Neural cell (in vitro differentiated cells): ENCODE measurements around the gene NTMT1. TPM values are rescaled to one million over a fixed set of nuclear protein-coding genes. Genes with fewer than 3 reads are reported as not detected.

Source experiments
- H2AFZ ChIP-seq: fragments of 200-600, 300-800 bp; sonication (generic), shearing (Covaris generic); 2 replicates; pipeline ENCODE4 v1.6.0; 2014; ENCODE audit warnings: low read depth, mild to moderate bottlenecking, antibody characterized with exemption, low read length, moderate library complexity
- H3F3A ChIP-seq: fragments of 200-600 bp; shearing (Covaris generic); 2 replicates; pipeline ENCODE4 v1.6.1; 2016; ENCODE audit warnings: mild to moderate bottlenecking, moderate library complexity, mixed read lengths, antibody characterized with exemption, low read length; ENCODE audit not compliant: insufficient read depth, poor library complexity, severe bottlenecking
- H3K27ac ChIP-seq: fragments of 200-600, 300-800 bp; sonication (generic), shearing (Covaris generic); 2 replicates; pipeline ENCODE4 v1.5.1; 2014; ENCODE audit warnings: mild to moderate bottlenecking, low read length, moderate library complexity
- H3K27me3 ChIP-seq: fragments of 300-800, 200-600 bp; sonication (generic), shearing (Covaris generic); 2 replicates; pipeline ENCODE4 v1.6.0; 2014; ENCODE audit warnings: mild to moderate bottlenecking, low read depth, low read length, moderate library complexity; ENCODE audit not compliant: insufficient read depth
- H3K36me3 ChIP-seq: fragments of 300-800, 200-600 bp; sonication (generic), shearing (Covaris generic); 2 replicates; pipeline ENCODE4 v1.5.1; 2014; ENCODE audit warnings: mild to moderate bottlenecking, antibody characterized with exemption, low read length, moderate library complexity; ENCODE audit not compliant: insufficient read depth
- H3K4me2 ChIP-seq: fragments of 300-800, 200-600 bp; sonication (generic), shearing (Covaris generic); 2 replicates; pipeline ENCODE4 v1.6.0; 2014; ENCODE audit warnings: mild to moderate bottlenecking, low read length
- H3K4me3 ChIP-seq: fragments of 300-800, 200-600 bp; sonication (generic), shearing (Covaris generic); 2 replicates; pipeline ENCODE4 v1.5.1; 2014; ENCODE audit warnings: mild to moderate bottlenecking, low read length, moderate library complexity
- H3K79me2 ChIP-seq: fragments of 200-600 bp; shearing (Covaris generic); replicated peaks from 2 replicates; pipeline ENCODE4 v1.6.0; 2014; ENCODE audit warnings: mild to moderate bottlenecking, low read length, moderate library complexity; ENCODE audit not compliant: insufficient read depth
- H3K9ac ChIP-seq: fragments of 300-800, 200-600 bp; sonication (generic), shearing (Covaris generic); 2 replicates; pipeline ENCODE4 v1.6.1; 2016; ENCODE audit warnings: mild to moderate bottlenecking, low read length, mixed read lengths
- H3K9me2 ChIP-seq: fragments of 200-600 bp; shearing (Covaris generic); 2 replicates; pipeline ENCODE4 v1.6.1; 2016; ENCODE audit warnings: mild to moderate bottlenecking, low read length, mixed read lengths; ENCODE audit not compliant: insufficient read depth
- H3K9me3 ChIP-seq: fragments of 200-600, 300-800 bp; sonication (generic), shearing (Covaris generic); 2 replicates; pipeline ENCODE4 v1.6.1; 2016; ENCODE audit warnings: mild to moderate bottlenecking, mixed run types, low read length, moderate library complexity, mixed read lengths
- H4K20me1 ChIP-seq: fragments of 200-600 bp; shearing (Covaris generic); 2 replicates; pipeline ENCODE4 v1.6.1; 2016; ENCODE audit warnings: mild to moderate bottlenecking, mixed run types; ENCODE audit not compliant: insufficient read depth
- EP300 ChIP-seq: fragments of 450-650 bp; conservative IDR thresholded peaks from 2 replicates; pipeline ENCODE4 v1.6.1; 2014; ENCODE audit warnings: antibody characterized with exemption, mild to moderate bottlenecking, moderate library complexity; ENCODE audit not compliant: poor library complexity, severe bottlenecking
- EZH2 ChIP-seq: fragments of 200-600, 300-800 bp; shearing (Covaris generic), sonication (generic); IDR thresholded peaks from 2 replicates; pipeline ENCODE4 v1.6.1; 2014; ENCODE audit warnings: antibody characterized with exemption, low read length, borderline replicate concordance, mild to moderate bottlenecking; ENCODE audit not compliant: insufficient read depth, poor library complexity, severe bottlenecking
- MXI1 ChIP-seq: fragments of 450-650 bp; conservative IDR thresholded peaks from 2 replicates; pipeline ENCODE4 v1.6.1; 2014; ENCODE audit warnings: antibody characterized with exemption, mild to moderate bottlenecking; ENCODE audit not compliant: poor library complexity, severe bottlenecking
- POLR2AphosphoS5 ChIP-seq: IDR thresholded peaks from 2 replicates; pipeline ENCODE4 v1.6.1; 2012
- RAD21 ChIP-seq: fragments of 450-650 bp; conservative IDR thresholded peaks from 2 replicates; pipeline ENCODE4 v1.6.1; 2014; ENCODE audit warnings: antibody characterized with exemption, mild to moderate bottlenecking, moderate library complexity
- SMC3 ChIP-seq: fragments of 450-650 bp; conservative IDR thresholded peaks from 2 replicates; pipeline ENCODE4 v1.6.1; 2014; ENCODE audit warnings: antibody characterized with exemption, mild to moderate bottlenecking, moderate library complexity; ENCODE audit not compliant: poor library complexity
- TAF1 ChIP-seq: IDR thresholded peaks from 2 replicates; pipeline ENCODE4 v1.6.1; 2012; ENCODE audit warnings: low read depth
- polyA plus RNA-seq: library from polyadenylated mRNA; depleted of rRNA; stranded (reverse); fragments of >200 nt; gene quantifications from 2 replicates; pipeline ENCODE4 v1.2.3, GENCODE V29; 2014
- TF ChIP-seq, protein P1 (sequence below): IDR thresholded peaks from 2 replicates; pipeline ENCODE4 v1.6.1; 2012; ENCODE audit warnings: borderline replicate concordance
- TF ChIP-seq, protein P2 (sequence below): fragments of 450-650 bp; IDR thresholded peaks from 2 replicates; pipeline ENCODE4 v1.5.1; 2014; ENCODE audit warnings: antibody characterized with exemption, mild to moderate bottlenecking, moderate library complexity; ENCODE audit not compliant: poor library complexity, severe bottlenecking

NTMT1 gene
- polyA plus RNA-seq, 1 donor from 2014 or later, result 35.9 TPM

DNA sequence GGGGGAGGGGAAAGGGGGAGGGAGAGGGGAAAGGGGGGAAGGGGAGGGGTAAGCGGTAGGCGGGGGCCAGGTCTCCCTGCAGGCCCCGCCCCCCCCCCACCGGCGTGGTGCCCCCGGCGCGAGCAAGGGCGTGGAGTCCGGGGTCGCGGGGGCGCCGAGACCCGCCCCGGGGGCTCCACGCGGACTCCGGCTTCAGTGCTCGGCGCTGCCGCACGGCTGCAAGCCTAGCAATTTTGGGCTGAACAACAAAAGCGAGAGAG lies 15.8 kb upstream of the NTMT1 start:
- Histone ChIP-seq H3K79me2 (no peaks in the 10 kb centered on the region), H3K4me2 (no peak overlapping the region), H4K20me1 (no peaks in the 10 kb centered on the region), H3K9me3 (no peaks in the 10 kb centered on the region), H3K36me3 (no peaks in the 10 kb centered on the region), H3K27me3 (no peaks in the 10 kb centered on the region), H3K4me3 (peak overlapping the region; percentile 52), H3K27ac (no peak overlapping the region), H3F3A (no peaks in the 10 kb centered on the region), H3K9ac (no peak overlapping the region), H3K9me2 (no peaks in the 10 kb centered on the region), H2AFZ (no peak overlapping the region)
- no peak for TF ChIP-seq MXI1
- TF ChIP-seq, protein P1, sequence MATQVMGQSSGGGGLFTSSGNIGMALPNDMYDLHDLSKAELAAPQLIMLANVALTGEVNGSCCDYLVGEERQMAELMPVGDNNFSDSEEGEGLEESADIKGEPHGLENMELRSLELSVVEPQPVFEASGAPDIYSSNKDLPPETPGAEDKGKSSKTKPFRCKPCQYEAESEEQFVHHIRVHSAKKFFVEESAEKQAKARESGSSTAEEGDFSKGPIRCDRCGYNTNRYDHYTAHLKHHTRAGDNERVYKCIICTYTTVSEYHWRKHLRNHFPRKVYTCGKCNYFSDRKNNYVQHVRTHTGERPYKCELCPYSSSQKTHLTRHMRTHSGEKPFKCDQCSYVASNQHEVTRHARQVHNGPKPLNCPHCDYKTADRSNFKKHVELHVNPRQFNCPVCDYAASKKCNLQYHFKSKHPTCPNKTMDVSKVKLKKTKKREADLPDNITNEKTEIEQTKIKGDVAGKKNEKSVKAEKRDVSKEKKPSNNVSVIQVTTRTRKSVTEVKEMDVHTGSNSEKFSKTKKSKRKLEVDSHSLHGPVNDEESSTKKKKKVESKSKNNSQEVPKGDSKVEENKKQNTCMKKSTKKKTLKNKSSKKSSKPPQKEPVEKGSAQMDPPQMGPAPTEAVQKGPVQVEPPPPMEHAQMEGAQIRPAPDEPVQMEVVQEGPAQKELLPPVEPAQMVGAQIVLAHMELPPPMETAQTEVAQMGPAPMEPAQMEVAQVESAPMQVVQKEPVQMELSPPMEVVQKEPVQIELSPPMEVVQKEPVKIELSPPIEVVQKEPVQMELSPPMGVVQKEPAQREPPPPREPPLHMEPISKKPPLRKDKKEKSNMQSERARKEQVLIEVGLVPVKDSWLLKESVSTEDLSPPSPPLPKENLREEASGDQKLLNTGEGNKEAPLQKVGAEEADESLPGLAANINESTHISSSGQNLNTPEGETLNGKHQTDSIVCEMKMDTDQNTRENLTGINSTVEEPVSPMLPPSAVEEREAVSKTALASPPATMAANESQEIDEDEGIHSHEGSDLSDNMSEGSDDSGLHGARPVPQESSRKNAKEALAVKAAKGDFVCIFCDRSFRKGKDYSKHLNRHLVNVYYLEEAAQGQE, result no peak
- TF ChIP-seq, protein P2, sequence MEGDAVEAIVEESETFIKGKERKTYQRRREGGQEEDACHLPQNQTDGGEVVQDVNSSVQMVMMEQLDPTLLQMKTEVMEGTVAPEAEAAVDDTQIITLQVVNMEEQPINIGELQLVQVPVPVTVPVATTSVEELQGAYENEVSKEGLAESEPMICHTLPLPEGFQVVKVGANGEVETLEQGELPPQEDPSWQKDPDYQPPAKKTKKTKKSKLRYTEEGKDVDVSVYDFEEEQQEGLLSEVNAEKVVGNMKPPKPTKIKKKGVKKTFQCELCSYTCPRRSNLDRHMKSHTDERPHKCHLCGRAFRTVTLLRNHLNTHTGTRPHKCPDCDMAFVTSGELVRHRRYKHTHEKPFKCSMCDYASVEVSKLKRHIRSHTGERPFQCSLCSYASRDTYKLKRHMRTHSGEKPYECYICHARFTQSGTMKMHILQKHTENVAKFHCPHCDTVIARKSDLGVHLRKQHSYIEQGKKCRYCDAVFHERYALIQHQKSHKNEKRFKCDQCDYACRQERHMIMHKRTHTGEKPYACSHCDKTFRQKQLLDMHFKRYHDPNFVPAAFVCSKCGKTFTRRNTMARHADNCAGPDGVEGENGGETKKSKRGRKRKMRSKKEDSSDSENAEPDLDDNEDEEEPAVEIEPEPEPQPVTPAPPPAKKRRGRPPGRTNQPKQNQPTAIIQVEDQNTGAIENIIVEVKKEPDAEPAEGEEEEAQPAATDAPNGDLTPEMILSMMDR, result no peak
- no peak for TF ChIP-seq POLR2AphosphoS5
- no peak for TF ChIP-seq EP300

DNA sequence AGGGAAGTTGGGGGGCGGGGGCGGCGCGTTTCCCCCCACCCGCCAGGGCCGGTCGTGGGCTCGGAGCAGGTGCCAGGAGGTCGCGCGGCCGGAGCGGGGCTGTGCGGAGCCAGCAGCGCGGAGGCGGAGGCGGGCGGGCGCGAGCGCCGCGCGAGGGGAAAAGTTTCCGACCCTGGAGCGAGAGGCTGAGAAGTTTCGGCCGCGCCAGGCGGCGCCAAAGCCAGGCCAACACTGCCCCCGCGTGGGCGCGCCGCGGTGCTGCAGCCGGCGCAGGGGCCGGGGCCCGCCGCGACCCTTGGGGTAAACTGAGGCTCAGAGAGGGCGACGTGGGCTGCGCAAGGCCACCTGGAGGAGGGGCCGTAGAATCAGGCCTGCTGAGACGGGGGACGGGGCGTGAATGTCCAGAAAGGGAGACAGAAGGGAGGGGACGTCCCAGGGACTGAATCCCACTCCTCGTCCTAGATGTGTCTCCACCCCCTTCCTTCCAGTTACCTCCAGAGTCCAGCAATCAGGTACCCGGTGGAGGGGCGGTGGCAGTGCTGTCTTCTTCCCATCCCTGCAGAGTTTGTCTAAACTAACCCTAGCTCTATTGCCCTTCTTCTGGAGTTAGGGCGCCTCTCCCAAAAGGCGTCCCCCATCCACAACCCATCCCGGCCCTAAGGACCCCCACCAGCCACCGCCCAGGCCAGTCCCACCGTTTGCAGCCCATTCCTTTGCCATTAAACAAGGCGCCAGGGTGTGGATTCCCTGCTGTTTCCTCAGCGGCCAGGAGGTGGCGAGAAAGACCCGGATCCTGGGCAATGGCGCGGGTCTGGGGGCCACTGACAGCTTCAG lies 15.3 kb upstream of the NTMT1 start:
- Histone ChIP-seq H3K79me2 (no peaks in the 10 kb centered on the region), H3K4me3 (peak overlapping the region; percentile 52), H3K4me2 (no peak overlapping the region), H2AFZ (no peak overlapping the region), H3K27ac (no peak overlapping the region), H3K36me3 (no peaks in the 10 kb centered on the region), H3K27me3 (no peaks in the 10 kb centered on the region), H3K9ac (peak overlapping the region; percentile 40), H4K20me1 (no peaks in the 10 kb centered on the region), H3K9me2 (no peaks in the 10 kb centered on the region), H3K9me3 (no peaks in the 10 kb centered on the region), H3F3A (no peaks in the 10 kb centered on the region)
- TF ChIP-seq SMC3, result peak; percentile 100
- TF ChIP-seq EP300, result peak; percentile 26
- peak; percentile 62 for TF ChIP-seq MXI1
- peak; percentile 100 for TF ChIP-seq RAD21
- no peak for TF ChIP-seq TAF1
- TF ChIP-seq, protein P2, result peak; percentile 98
- TF ChIP-seq, protein P1, result peak; percentile 6
- no peak for TF ChIP-seq EZH2
